HG02852 (cell line): ENCODE data around the gene LRRN4.

Experiments used
- ATAC-seq: cut with Tn5 transposase; IDR thresholded peaks from one replicate; pipeline ENCODE4 v1.9.1; 2021; ENCODE audit warnings: mild to moderate bottlenecking, moderate library complexity; ENCODE audit not compliant: unreplicated experiment

LRRN4 gene

DNA sequence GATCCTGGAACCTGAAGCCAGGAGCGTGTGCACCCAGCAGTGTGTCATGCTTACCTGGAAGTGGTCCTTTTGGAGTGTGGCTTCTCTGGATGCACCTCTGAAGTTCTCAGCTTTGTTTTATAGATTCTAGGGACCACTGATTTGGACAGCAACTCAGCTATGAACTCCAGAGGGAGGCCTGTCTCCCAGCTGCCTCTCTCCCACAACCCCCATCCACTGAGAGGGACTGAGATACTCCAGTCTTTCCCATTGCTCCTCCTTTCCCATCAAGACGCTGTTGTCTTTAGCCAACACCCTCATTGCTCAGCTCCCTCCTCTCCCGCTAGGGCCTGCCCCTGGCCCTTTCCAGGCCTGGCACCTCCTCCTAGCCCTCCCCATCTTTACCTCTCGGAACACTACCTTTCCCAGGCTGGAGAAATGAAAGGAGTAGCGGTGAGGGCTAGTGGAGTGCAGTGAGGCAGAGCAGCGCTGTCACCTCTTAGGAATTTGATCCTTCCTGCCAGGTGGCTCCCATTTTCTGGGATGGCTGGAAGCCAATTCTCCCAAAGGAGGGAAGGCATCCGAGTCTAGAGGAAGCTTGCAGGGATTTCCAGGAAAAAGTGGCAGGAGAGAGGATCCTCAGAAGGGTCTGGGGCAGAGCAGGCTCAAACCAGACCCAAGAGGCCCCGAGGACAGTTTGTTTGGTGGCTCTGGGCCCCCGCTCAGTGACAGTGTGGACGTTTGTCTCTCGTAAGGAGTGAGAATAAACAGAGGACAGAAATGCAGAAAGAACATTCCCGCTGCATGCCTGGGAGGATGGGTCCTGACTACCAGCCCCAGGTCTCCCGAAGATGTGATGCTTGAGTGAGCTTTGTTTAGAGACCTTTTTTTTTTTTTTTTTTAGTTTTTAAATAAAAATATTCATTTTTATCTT, at the start of gene LRRN4:
LRRN4 (minus strand) TSS at position 285 of the 913 bp plus-strand sequence. CDS start 1,261 bp downstream, outside the sequence.
- no peak for ATAC-seq

DNA sequence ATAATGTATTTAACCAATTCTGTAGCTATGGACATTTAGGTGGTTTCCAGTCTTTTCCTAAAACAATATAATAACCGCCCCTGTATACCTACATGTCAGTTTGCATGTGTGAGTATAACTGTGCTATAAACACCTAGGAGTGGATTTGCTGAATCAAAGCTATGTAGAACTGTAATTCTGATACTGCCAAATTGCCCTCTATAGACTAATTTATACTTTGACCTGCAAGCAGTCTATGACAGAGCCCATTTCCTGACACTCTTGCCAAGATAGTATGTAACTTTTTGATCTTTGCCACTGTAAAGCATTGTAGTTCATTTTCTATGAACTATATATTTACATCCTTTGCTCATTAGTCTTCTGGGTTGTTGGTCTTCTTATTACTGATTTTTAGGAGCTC, 49.4 kb upstream of the LRRN4 start:
- ATAC-seq = no peak

DNA sequence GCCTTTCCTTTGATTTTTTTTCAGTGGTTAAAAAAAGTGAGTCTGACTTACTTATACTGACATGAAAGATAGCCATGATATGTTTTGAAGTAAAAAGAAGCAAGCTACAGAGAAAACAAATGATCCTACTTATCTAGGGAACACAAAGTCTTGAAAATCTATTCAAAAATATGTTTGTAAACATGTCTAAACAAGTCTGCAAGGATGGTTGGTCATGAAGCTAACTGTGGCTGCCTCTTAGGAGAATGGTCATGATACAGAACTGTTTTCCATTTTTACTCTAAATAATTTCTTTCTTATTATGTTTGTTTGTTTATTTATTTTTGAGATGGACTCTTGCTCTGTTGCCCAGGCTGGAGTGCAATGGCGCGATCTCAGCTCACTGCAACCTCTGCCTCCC, 47.5 kb upstream of the LRRN4 start:
- ATAC-seq = no peak

GRCh38 chr20:6100246-6100645, 46.4 kb upstream of the LRRN4 start:
- no peak for ATAC-seq

- ATAC-seq = no peak
Measured at GRCh38 chr20:6099819-6100218, 46.0 kb upstream of the LRRN4 start.

GRCh38 chr20:6095409-6095808, 41.5 kb upstream of the LRRN4 start:
- ATAC-seq = no peak

DNA sequence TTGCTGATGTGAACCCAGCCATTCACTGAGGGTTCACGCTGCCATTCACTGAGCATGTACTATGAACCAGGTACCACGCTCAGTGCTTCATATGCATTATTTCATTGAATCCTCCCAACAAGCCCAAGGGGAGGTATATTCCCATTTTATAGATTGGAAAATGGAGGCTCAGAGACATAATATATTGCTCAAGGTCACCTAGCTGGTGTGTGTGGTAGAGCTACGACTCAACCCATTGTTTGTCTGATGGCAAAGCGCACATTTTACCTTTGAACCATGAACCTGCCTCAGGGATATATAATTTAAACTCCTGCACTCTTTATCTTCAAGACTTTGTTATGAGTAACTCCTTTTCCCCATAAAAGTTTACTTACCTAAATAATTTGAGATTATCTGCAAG, 40.7 kb upstream of the LRRN4 start:
- no peak for ATAC-seq

DNA sequence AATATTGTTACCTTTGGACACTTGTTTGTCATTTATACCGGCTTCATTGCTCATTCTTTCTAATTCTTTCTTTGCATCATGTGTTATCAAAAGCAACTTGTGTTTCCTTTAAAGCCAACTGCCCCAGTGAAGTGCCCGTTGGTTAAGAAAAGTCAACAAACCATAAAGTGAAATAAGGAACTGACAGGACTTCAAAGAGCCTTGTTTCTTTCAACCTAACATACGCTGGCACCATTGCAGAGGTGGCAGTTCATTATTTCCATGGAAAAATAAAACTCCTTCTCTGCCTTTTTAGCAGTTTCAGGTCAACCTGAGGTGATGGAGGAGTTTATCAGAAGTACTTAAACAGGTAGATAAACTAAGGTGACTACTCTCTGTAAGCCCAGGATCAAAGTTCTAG, 40.2 kb upstream of the LRRN4 start:
- no peak for ATAC-seq

DNA sequence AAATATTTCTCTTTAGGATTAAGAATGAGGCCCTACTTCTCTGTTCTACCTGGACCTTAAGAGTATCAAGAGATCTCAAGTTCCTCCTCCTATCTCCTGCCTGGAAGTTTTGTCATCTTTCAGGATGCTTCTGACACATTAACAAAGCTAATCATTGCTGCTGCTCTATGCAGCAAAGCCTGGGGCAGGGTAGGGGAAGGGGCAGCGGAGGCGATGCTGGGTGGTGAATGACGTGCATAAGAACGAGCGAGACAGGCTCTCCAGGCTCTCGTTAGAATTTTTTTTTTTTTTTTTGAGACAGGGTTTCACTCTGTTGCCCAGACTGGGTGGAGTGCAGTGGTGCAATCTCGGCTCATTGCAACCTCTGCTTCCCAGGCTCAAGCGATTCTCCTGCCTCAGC, 37.8 kb upstream of the LRRN4 start:
- ATAC-seq = no peak

DNA sequence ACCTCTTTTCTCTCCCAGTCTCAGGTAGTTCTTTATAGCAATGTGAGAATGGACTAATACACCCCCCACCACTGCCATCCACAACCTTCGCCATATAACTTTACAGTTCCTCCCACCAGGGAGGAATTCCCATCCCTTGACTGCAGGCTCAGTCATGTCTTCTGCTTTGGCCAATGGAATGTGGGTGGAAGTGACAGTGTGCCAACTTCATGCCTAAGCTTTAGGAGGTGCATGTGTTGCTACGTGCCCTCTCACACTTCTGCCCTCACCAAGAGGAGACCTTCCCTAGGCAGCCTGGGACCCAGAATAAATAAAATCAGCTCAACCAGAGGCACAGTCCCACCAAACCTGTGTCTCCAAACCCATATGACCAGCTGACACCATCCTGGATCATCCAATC, 33.0 kb upstream of the LRRN4 start:
- no peak for ATAC-seq

DNA sequence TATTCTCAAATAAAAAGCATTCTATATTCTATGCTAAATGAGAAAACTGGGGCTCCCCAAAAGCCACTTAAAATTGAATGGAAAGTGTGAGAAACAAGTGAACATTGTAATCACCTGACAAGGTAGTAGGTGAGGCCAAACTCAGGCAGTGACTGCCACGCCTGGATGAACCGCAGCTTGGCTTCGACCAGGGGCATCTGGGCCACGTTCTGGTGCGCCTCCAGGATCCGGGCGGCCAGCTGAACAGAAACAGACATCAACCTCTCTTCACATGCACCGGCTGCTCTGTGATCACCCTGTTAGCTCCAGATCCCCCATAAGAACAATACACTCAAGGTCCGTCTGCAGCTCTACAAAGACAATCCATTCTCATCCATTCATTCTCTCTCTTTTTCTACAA, 30.1 kb upstream of the LRRN4 start:
- ATAC-seq = no peak

- no peak for ATAC-seq
Measured at GRCh38 chr20:6081236-6081635, 27.4 kb upstream of the LRRN4 start.

GRCh38 chr20:6079016-6079415, 25.2 kb upstream of the LRRN4 start:
- ATAC-seq = no peak

- no peak for ATAC-seq
Measured at GRCh38 chr20:6075428-6076219, 21.8 kb upstream of the LRRN4 start.

DNA sequence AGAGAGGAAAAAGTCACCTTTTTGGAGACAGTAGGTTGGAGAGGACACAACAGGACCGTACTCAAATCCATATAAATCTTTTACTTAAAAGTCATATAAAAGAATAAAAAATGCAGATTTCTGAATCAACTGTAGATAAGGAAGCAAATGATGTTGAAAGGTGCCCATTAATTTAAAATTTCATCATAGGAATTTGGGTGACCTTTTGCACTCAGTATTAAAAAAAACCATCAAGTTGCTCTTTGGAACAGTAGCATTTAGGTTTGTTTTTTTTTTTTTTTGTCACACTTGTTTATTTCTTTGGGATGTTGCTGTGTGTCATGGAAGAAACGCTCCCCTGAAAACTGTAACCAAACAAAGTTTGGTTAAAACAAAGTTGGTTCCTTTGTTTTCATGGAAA, 20.9 kb upstream of the LRRN4 start:
- ATAC-seq = no peak

DNA sequence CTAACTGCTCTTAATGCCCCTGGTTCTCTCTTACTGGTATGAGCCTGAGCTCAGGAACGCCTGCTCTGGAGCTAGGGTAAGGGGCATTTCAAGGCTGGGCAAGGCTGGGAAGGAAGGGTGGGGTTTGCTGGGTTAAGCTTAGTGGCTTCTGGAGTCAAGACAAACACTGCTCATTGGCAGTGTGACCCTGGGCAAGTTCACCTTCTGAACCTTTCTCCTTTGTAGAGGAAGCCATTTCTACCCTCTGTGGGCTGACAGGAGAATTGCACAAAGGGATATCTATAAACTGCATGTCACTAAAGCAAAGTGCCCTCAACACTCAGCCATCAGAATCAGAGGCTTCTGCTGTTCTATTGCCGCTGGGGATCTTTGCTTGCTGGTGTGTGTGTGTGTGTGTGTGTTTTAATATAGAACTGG, 20.3 kb upstream of the LRRN4 start:
- no peak for ATAC-seq

DNA sequence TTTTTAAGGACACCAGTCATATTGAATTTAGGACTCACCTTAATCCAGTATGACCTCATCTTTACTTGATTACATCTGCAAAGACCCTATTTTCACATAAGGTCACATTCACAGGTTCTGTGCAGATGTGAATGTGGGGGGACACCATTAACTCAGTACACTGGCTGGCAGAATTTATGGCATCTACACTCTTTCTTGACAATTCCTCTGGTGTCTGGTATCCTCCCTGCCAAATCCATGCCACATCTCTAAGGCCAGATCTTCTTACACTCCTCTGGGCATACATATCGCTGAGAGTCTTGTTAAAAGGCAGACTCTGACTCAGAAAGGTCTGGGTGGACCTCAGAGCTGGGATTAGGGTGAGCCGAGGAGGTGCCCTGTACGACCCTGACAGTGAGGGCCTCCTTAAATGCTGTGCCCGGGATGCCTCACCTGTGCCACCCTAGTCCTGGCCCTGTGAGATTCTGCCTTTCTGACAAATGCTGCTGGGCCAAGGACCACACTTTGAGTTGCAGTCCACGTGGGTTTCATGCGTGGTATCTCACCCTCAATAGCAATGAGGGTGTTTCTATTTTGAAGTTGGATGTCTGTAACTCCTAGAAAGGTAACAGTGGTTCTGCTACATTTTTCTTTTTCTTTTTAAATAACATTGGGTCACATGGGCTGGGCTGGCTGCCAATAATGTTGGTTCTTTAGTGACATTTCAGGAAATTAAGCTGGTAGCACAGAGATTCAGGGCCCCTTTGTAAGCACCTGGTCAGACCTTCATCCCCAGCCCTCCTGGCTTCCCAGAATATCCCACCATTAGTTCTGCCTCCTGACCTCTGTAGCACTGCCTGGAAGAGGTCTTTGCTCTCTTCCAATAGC, 17.2 kb upstream of the LRRN4 start:
- no peak for ATAC-seq

GRCh38 chr20:6069669-6070068, 15.8 kb upstream of the LRRN4 start:
- no peak for ATAC-seq

- ATAC-seq = no peak
Measured at GRCh38 chr20:6067763-6068318, 14.0 kb upstream of the LRRN4 start.

GRCh38 chr20:6066582-6066981, 12.7 kb upstream of the LRRN4 start:
- no peak for ATAC-seq

DNA sequence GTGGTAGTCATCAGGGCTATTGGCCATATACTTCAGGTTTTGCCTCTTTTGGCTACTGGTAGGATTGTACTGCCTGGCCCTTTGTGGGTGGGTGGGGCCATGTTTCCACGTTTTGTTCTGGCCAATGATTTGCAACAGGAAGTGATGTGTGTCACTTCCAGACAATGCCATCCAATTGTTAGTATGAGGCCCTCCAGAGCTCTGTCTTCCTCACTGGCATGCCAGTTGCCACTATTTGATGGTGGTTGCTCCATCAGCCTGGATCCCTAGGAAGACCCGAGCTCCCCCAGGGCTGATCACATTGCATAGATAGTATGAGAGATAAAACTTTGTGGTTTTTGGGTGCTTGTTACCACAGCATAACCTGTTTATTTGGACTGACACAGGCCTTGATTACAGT, 7.7 kb upstream of the LRRN4 start:
- no peak for ATAC-seq
